NCI-H748 treated with DMSO at 0.1 percent for 48 hours (cell line): ENCODE results near the gene ARG1.

Source experiments
- DNase-seq: peaks from one replicate; lab custom pipeline; 2025; lab: John Stamatoyannopoulos, UW

Gene ARG1

DNA sequence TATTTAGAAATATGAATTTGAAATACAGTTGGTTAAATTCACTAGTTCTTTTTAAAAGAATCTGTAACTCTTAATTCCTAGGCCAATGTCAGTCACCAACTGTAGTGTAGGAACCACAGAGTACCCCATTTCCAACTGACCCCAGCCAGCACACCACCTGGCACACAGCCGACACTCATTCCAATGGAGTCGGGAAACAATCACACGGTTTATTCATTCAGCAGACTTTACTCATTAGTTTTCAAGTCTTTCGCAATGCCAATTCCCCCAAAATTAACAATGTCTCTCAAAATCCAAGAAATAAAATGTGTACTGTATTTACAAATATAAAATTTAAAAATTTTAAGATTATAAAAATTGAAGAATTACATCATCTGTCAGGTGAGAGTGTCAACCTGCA, 13.5 kb downstream of the ARG1 start:
- DNase-seq, result no peak

DNA sequence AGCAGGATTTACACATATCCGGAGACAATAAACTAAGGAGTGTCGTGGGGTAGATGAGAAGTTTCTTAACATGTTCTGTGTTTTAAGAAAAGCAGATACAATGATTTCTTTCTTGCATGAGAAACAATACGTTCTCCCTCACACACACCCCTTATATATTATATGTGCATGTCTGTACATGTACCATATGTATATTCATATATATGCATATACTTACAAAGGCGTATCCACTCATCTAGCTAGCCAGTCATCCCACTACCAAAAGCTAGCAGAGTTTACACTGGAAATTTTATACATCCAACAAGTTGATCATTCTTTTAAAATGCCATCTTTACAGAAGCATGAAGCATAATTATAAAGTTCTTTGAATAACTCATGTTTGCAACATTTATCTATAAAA, 14.9 kb downstream of the ARG1 start:
- DNase-seq, result no peak

DNA sequence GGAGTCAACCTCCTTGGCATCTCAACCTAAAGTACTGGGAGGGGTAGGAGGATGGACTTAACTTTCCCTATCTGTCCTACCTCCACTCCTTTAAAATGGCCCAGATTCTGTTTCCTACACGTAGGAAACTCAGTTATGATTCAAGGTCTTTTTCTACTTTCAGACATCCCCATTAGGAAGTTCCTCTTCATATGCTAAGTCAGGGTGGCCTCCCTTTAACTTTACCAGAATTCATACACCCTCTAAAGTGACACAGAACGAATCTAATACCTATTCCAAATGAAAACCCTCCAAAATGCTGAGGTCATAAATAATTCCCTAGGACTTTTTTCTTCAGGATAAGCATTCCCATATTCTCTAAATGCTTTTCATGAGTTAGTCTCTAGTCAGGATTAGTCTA, 15.6 kb downstream of the ARG1 start:
- no peak for DNase-seq

DNA sequence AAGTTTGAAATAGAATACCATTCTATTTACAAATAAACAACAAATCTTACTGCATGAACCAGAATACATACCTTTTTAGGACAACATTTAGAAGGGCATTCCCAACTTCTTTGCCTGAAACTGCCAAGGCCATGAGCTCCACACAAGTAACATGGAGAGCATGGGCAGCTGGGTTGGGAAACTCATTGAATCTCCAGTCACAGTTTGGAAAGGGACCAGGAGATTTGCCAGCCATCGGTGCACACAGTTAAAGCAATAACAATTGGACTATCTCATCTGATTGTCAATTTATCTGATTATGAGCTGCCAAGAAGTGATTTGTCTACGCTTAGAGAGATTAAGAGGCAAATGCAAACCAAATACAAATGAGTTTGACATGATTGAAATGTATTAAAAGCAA, 19.9 kb downstream of the ARG1 start:
- no peak for DNase-seq

DNA sequence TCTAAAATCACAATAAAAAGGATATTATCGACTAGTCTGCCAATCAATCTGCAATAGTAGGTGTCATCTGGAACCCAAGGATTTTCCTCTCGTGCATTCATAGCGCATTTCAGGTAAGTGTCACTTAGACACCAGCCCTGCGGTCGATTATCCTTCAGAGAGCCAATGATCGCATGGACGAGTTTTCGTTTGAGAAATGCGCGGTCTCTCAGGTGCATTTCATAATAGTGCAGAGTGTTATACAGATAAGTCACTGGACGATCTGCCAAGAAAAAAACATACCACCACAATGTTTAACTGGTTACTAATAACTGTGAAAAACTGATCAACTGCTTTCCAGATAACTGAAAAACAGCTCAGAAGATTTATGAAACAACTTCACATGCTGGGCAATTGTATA, 21.0 kb downstream of the ARG1 start:
- DNase-seq, result no peak

DNA sequence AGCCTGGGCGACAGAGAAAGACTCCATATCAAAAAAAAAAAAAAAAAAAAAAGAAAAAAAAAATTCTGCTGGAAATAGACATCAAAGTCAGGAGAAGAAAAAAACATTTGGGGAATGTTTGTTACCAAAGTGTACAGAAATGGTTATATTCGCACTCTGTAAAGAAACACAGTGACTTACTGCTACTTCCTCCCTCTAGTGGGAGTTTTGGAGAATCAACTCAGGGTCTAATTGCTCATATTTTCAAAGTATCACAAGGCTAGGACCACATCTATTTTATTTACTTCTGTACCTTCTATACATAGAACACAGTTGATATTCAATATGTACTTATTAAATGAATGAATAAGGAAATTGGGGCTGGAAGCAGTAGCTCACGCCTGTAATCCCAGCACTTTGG, 24.4 kb downstream of the ARG1 start:
- DNase-seq, result no peak

DNA sequence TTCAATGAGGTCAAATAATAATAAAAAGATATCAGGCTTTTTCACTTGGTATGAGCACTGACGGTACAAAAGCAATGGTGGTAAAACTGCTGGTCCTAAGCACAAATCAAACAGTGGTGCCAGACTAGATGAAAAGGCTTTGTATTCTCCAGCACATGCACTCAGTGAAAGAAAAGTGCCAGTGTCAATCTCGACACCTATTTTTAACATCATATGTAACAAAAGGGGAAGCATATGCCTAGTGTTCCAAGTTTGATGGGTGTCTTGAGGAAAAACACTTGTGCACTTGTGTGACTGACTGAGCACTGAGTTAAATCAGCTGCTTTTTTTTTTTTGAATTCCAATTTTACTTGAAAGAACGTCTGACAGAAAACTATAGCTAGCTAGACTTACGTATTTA, 27.7 kb downstream of the ARG1 start:
- DNase-seq, result no peak

DNA sequence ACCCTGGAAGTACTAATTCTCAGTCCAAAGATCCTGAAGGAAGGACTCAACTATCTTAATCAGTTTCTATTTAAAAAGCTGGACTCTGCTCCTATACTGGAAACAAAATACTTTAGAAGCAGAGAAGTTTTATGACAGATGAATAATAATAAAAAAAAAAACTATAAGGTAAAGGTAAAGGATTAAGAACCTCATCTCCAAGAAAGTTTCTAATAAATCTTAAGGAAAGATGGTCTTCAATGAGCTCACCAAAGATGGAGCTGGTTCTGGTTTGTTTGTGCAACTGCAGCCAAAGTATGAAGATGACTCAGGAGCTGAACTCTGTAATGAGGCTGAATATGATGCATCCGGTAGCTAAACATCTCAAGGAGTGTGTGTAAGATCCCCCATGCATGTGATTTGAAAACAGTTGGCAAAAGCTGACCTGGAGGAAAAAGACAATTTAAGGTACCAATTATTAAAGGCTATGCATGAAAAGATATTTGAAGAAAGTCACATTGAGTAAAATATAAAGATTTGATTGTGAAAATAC, 29.8 kb downstream of the ARG1 start:
- DNase-seq, result no peak

DNA sequence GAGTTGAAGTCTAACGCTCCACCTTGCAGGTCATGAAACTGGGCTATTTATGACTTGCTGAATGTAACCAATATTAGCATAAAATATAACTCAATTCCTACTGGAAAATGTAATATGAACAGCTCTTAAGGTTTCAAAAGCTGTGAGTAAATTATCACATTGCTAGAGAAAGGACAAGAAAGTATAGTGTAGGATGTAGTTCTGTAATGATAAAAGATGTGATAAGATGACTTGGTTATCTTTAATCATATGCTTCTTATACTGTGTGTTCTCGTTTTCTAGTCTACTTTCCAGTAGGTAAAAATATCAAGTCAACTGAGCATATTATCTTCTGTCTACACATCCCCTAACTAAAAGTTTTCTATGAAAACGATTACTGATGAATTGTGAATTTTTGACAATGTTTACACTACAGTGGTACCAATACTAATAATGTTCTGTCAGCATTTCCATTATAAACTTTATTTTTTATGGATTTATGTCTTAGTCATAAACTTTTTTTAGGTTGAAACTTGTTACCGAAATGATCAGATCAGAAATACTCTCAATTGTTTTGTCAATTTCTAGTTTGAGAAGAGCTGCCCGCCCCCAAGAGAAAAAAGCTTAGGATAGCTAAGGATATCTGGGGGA, 40.4 kb downstream of the ARG1 start:
- DNase-seq, result no peak

DNA sequence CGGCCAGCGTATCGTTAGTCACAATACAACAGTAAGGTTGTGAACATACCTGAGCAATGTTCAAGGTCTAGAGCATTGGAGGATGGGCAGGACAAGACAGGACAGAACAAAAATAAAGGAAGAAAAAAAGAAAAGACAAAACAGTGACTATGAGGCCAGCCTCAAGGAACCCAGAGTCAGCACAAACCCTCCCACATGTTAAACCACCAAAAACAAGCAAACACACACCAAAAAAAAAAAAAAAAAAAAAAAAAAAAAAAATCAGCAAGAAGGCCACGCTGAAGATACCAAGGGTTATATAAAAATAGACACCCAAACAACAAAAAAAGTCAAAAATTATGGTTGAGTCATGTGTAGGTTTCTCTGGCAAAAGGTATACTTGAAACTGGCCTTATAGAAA, 42.2 kb downstream of the ARG1 start:
- DNase-seq, result no peak

DNA sequence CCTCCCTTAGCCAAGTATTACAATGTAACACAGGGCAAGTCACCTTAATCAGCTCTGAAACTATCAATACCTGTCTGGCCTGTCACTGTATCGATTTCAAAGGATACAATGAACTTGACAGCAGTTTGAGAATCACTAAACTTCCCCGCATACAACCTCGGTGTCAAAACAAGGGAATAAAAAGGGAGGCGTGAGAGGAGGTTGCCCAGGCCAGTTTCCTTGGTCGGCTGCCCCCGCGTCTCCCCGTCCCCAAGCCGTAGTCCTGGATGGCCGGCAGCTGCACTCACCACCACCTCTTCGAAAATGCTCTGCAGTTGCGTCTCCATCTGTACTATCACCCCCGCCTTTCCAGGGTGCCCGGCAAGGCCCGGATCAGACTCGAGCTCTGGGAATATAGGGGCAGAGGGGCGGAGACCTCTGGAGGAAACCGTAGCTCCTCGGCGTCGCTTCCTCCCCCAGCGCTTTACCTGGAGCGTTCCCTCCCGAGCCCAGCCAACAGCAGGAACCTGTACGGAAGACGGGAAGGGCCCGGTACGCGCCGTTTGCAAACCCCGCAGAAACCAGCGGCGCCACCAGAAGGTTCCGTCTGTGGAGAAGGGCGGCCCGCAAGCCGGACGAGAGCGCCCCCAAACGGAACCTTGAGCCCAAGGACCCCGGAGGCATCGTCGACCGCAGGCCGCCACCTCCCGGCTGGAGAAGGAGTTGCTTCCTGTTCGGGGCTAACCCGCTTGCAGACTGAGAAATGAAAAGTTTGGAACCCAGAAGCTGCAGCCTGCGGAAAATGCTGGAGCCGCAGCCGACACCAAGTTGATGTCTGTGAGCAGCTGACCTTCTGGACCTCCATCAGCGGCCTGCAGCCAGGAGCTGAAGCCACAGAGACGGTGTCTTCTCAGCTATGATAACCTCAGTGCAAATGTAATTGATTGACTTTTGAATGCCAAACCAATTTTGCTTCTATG, 55.0 kb downstream of the ARG1 start, which contains the start of gene MED23:
Gene MED23 (minus strand): TSS at position 519 of the 959 bp plus-strand sequence. CDS start 193 bp downstream, at position 326.
- peak; percentile 91 for DNase-seq

DNA sequence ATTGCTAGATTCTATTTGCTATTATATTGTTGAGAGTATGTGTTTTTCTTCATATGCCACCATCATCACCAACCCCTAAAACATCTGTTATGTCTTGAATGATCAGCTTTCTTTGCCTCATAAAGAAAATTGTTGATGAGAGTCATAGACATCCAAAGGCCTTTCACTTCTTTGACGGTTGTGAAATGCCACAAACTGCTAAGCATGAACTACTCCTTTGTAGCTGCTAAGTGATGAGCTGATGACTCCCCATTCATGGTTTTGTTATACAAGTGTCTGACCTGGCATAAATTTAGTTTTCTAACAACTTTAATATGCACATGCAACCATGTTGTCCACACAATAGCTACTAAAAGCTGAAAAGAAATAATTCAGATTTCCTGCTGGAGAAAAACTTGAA, 55.7 kb downstream of the ARG1 start:
- no peak for DNase-seq

DNA sequence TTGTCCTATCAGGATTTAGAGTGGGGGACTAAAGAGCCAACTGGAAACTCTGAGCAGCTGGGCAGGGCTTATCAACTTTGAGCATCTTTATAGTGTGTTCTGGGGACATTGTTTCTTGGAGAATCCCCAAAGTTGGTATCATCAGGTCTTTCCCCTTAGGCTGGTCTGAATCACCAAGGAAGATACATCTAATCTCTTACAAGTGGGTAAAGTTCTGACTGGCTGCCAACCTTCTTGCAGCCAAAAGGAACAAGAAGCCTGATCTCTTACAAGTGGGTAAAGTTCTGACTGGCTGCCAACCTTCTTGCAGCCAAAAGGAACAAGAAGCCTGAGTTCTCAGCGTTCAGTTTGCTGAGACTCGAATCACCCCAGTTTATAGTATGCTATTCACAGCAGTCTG, 56.6 kb downstream of the ARG1 start:
- DNase-seq, result no peak

DNA sequence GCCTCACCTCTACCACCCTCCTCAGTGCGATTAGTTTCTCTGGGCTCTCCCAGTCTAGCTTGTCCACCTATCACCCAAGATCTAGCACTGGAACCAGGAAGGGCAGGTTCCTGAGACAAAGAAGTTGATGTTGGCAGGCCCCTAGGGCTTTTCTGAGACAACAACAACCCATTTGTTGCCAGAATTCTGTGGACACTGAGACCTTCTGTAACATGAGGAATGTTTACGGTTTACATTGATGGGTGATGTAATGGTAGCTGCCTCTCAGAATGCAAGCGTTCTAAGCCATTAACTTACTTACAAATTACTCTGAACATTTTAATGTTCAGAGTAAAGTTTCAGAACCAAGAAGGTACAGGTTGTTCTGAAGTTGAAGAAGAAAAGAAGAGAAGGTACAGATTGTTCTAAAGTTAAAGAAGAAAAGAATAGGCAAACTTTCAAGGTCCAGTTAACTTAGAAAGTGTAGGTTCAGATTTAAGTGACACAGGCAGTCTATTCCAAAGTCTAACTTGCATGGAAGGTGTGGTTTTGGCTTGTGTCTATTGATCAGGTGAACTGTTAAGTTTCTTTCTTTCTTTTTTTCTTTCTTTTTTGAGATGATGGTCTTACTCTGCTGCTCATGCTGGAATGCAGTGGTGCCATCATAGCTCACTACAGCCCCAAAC, 58.7 kb downstream of the ARG1 start:
- no peak for DNase-seq
